ENCODE data around the gene SPOP.

DNA sequence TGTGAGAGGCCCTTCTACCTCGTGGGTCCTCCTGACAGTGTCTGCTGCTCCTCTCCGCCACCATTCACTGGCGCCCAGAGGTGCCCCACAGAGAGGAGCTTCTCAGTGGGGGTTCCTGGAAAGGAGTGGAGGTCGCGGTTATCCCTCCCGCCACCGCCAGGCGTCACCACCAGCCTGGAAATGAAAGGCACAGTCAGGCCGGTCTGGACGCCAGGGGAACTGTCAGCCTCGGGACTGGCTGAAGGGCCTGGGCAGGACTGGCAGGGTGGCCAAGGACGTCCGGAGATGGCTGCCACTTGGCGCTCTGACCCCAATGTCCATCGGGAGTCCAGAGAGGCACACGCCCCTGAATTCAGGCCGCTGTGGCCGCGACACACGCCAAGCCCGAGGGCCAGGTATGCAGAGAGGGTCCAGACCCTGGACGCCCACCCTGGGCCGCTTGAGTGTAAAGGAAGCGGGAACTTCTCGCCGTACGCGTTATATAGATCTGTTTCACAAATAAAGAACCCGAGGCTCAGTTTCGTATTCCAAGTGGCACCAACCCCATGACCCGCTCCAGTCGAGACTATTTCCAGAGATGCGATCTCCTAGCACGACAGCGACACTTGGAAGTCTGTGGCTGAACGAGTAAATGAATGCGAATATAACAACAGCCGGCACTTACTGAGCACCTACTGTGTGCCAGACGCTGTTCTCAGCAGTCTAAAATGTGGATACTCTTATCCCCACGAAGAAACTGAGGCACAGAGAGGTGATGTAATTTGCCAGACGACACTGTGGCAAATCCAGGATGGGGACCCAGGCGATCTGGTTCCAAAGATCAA, 109.8 kb downstream of the SPOP start:
- TF ChIP-seq, protein P1, sequence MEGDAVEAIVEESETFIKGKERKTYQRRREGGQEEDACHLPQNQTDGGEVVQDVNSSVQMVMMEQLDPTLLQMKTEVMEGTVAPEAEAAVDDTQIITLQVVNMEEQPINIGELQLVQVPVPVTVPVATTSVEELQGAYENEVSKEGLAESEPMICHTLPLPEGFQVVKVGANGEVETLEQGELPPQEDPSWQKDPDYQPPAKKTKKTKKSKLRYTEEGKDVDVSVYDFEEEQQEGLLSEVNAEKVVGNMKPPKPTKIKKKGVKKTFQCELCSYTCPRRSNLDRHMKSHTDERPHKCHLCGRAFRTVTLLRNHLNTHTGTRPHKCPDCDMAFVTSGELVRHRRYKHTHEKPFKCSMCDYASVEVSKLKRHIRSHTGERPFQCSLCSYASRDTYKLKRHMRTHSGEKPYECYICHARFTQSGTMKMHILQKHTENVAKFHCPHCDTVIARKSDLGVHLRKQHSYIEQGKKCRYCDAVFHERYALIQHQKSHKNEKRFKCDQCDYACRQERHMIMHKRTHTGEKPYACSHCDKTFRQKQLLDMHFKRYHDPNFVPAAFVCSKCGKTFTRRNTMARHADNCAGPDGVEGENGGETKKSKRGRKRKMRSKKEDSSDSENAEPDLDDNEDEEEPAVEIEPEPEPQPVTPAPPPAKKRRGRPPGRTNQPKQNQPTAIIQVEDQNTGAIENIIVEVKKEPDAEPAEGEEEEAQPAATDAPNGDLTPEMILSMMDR (IDR thresholded peaks at IDR 0.05), result peak; percentile 93 to 99 (median 97)
- TF ChIP-seq EP300 (IDR thresholded peaks at IDR 0.05) (peak in 1 of 2 donors; percentile 54), POLR2A (IDR thresholded peaks at IDR 0.05) (no peak)
